ENCODE results near the gene SPEN. TPM values are rescaled to one million over a fixed set of nuclear protein-coding genes. Genes with fewer than 3 reads are reported as not detected.

The SPEN gene
- total and polyA plus RNA-seq, 9 of the 15 experiments (the other 6 are each of a cell fraction or from before 2014, with no cell fraction given) = 5.7 to 87.5 (median 27.2) TPM

GRCh38 chr1:15848929-15849774 is 1.6 kb downstream of the SPEN start (continued):
- no peak for TF ChIP-seq MGA (IDR thresholded peaks at IDR 0.05)
- no peak for TF ChIP-seq E2F1 (CRISPR knock-in tag; IDR thresholded peaks at IDR 0.05)
- no peak for TF ChIP-seq MYC (IDR thresholded peaks at IDR 0.05; ENCODE audit: low read depth, low read length)
- no peak for TF ChIP-seq MYC (CRISPR knock-in tag; IDR thresholded peaks at IDR 0.05; ENCODE audit: borderline replicate concordance, low read depth)
- TF ChIP-seq BDP1 (IDR thresholded peaks at IDR 0.05; ENCODE audit: insufficient read depth, insufficient read length) = no peak
- no peak for TF ChIP-seq RAD51 (IDR thresholded peaks at IDR 0.05; ENCODE audit: borderline replicate concordance, low read depth)
- no peak for TF ChIP-seq IFI16 (CRISPR knock-in tag; IDR thresholded peaks at IDR 0.05)
- TF ChIP-seq SPI1 (IDR thresholded peaks at IDR 0.05; ENCODE audit: borderline replicate concordance, low read depth, low read length) = no peak
- TF ChIP-seq E2F8 (IDR thresholded peaks at IDR 0.05; ENCODE audit: low read depth, partially characterized antibody) = peak; percentile 42
- TF ChIP-seq SMARCE1 (IDR thresholded peaks at IDR 0.05) = no peak
- TF ChIP-seq DIDO1 (tag; IDR thresholded peaks at IDR 0.05; ENCODE audit: low read depth) = no peak
- TF ChIP-seq ZNF232 (CRISPR knock-in tag; IDR thresholded peaks at IDR 0.05) = 0 out of 2 replicates have a peak, but pooled peaks have one; percentile 37

Data from K562 (cell line).